GM23338 (cell line): ENCODE measurements around the gene SLC38A10. TPM values are rescaled to one million over a fixed set of nuclear protein-coding genes. Genes with fewer than 3 reads are reported as not detected.

ENCODE experiments used
- ATAC-seq: fragments of 200-7000 bp; cut with Tn5 transposase; 3 replicates; pipeline ENCODE4 v1.9.1; 2020
- DNase-seq: peaks from one replicate; pipeline ENCODE4 v3.0.0-alpha.2; 2015; ENCODE audit warnings: low spot score
- H2AFZ ChIP-seq: fragments of 200-600 bp; sonication (generic); 2 replicates; pipeline ENCODE4 v1.8.0; 2016; ENCODE audit warnings: antibody characterized with exemption, mild to moderate bottlenecking, moderate library complexity
- H3F3A ChIP-seq: fragments of 200-600 bp; sonication (generic); replicated peaks from 2 replicates; pipeline ENCODE4 v1.8.0; 2017; ENCODE audit warnings: antibody characterized with exemption, mixed run types, low read depth
- H3K27ac ChIP-seq: fragments of 200-600 bp; sonication (generic); 2 replicates; pipeline ENCODE4 v1.6.1; 2016; ENCODE audit warnings: low read depth
- H3K27me3 ChIP-seq: fragments of 200-600 bp; sonication (generic); 2 replicates; pipeline ENCODE4 v1.8.0; 2016; ENCODE audit warnings: mild to moderate bottlenecking, mixed run types, moderate library complexity; ENCODE audit not compliant: insufficient read depth
- H3K36me3 ChIP-seq: fragments of 200-600 bp; sonication (generic); 2 replicates; pipeline ENCODE4 v1.8.0; 2016; ENCODE audit warnings: mild to moderate bottlenecking; ENCODE audit not compliant: insufficient read depth
- H3K4me1 ChIP-seq: fragments of 200-600 bp; sonication (generic); 2 replicates; pipeline ENCODE4 v1.8.0; 2016; ENCODE audit warnings: mild to moderate bottlenecking, moderate library complexity; ENCODE audit not compliant: insufficient read depth
- H3K4me2 ChIP-seq: fragments of 200-600 bp; sonication (generic); 2 replicates; pipeline ENCODE4 v1.7.1; 2017; ENCODE audit warnings: mixed run types
- H3K4me3 ChIP-seq: fragments of 200-600 bp; sonication (generic); 2 replicates; pipeline ENCODE4 v1.6.1; 2016; ENCODE audit warnings: mixed run types
- H3K79me2 ChIP-seq: fragments of 200-600 bp; sonication (generic); replicated peaks from 2 replicates; pipeline ENCODE4 v1.8.0; 2017; ENCODE audit warnings: mild to moderate bottlenecking; ENCODE audit not compliant: insufficient read depth
- H3K9me2 ChIP-seq: fragments of 200-600 bp; sonication (generic); 2 replicates; pipeline ENCODE4 v1.8.0; 2017; ENCODE audit not compliant: insufficient read depth
- H4K20me1 ChIP-seq: fragments of 200-600 bp; sonication (generic); replicated peaks from 2 replicates; pipeline ENCODE4 v1.8.0; 2017; ENCODE audit warnings: mild to moderate bottlenecking; ENCODE audit not compliant: insufficient read depth
- H3K27ac Mint-ChIP-seq: 2 replicates; pipeline ENCODE4 v1.8.0; 2020; ENCODE audit warnings: inconsistent platforms, mild to moderate bottlenecking, moderate library complexity, mixed read lengths
- H3K27me3 Mint-ChIP-seq: 3 replicates; pipeline ENCODE4 v1.8.0; 2022; ENCODE audit warnings: low read depth, mild to moderate bottlenecking, moderate library complexity, mixed read lengths, inconsistent platforms; ENCODE audit not compliant: insufficient read depth, poor library complexity
- H3K36me3 Mint-ChIP-seq: 3 replicates; pipeline ENCODE4 v1.8.0; 2021; ENCODE audit warnings: low read depth, mild to moderate bottlenecking, inconsistent platforms, moderate library complexity, mixed read lengths
- H3K4me1 Mint-ChIP-seq: 3 replicates; pipeline ENCODE4 v1.8.0; 2020; ENCODE audit warnings: mild to moderate bottlenecking, inconsistent platforms, mixed read lengths
- H3K4me3 Mint-ChIP-seq: 3 replicates; pipeline ENCODE4 v1.8.0; 2021; ENCODE audit warnings: moderate library complexity, mild to moderate bottlenecking, inconsistent platforms, mixed read lengths
- H3K9me3 Mint-ChIP-seq: 3 replicates; pipeline ENCODE4 v1.8.0; 2020; ENCODE audit warnings: moderate library complexity, mild to moderate bottlenecking, inconsistent platforms, mixed read lengths
- CREB1 ChIP-seq: fragments of 250-450 bp; sonication (Bioruptor Pico); IDR thresholded peaks from 2 replicates; pipeline ENCODE4 v1.5.0; 2020; ENCODE audit warnings: low read depth, mild to moderate bottlenecking, moderate library complexity
- EZH2 ChIP-seq: fragments of 200-600 bp; sonication (generic); IDR thresholded peaks from one replicate; pipeline ENCODE4 v1.8.0; 2017; ENCODE audit warnings: antibody characterized with exemption, mild to moderate bottlenecking, low read depth; ENCODE audit not compliant: unreplicated experiment
- EZH2phosphoT487 ChIP-seq: fragments of 200-600 bp; sonication (generic); IDR thresholded peaks from one replicate; pipeline ENCODE4 v1.8.1; 2018; ENCODE audit warnings: antibody characterized with exemption; ENCODE audit not compliant: unreplicated experiment
- JUNB ChIP-seq: IDR thresholded peaks from one replicate; pipeline ENCODE4 v1.6.1; 2016; ENCODE audit warnings: antibody characterized with exemption; ENCODE audit not compliant: unreplicated experiment
- NANOG ChIP-seq: IDR thresholded peaks from 2 replicates; pipeline ENCODE4 v1.6.1; 2016; ENCODE audit warnings: antibody characterized with exemption, borderline replicate concordance
- POLR2AphosphoS5 ChIP-seq: IDR thresholded peaks from 2 replicates; pipeline ENCODE4 v1.6.1; 2016; ENCODE audit warnings: antibody characterized with exemption, low read depth
- STAT1 ChIP-seq: IDR thresholded peaks from one replicate; pipeline ENCODE4 v1.6.1; 2016; ENCODE audit warnings: antibody characterized with exemption; ENCODE audit not compliant: unreplicated experiment
- ZNF114 ChIP-seq: fragments of 250-450 bp; sonication (Bioruptor Pico); IDR thresholded peaks from 2 replicates; pipeline ENCODE4 v1.5.0; 2020; ENCODE audit warnings: mild to moderate bottlenecking, moderate library complexity
- ZNF331 ChIP-seq: fragments of 250-450 bp; sonication (Bioruptor Pico); IDR thresholded peaks from 2 replicates; pipeline ENCODE4 v1.5.0; 2020; ENCODE audit warnings: low read depth, mild to moderate bottlenecking, moderate library complexity
- polyA plus RNA-seq: library from polyadenylated mRNA; unstranded; fragments of >200 nt; fragmentation: Nextera tagmentation; extraction: Ambion mirVana; gene quantifications from 2 replicates; pipeline ENCODE4 v1.2.1, GENCODE V29; 2016
- total RNA-seq: library from RNA; depleted of rRNA; stranded (reverse); fragments of >200 nt; shearing (Covaris generic); gene quantifications from 2 replicates; pipeline ENCODE4 v1.2.3, GENCODE V29; 2014
- TF ChIP-seq, protein P1 (sequence below): IDR thresholded peaks from 2 replicates; pipeline ENCODE4 v1.6.1; 2016; ENCODE audit warnings: antibody characterized with exemption
- TF ChIP-seq, protein P2 (sequence below): IDR thresholded peaks from one replicate; pipeline ENCODE4 v1.6.1; 2018; ENCODE audit warnings: antibody characterized with exemption; ENCODE audit not compliant: unreplicated experiment
- TF ChIP-seq, protein P3 (sequence below), 2 experiments: fragments of 200-600 bp in 1 of 2; sonication (generic) in 1 of 2; conservative IDR thresholded peaks; 2 replicates each; pipeline versions ENCODE4 v1.5.1 to v1.6.1; 2016 to 2017; ENCODE audit warnings: antibody characterized with exemption in 2 of 2, low read depth in 2 of 2, mild to moderate bottlenecking in 2 of 2, moderate library complexity in 1 of 2
- TF ChIP-seq, protein P4 (sequence below): fragments of 250-450 bp; sonication (Bioruptor Pico); IDR thresholded peaks from 2 replicates; pipeline ENCODE4 v1.5.0; 2020; ENCODE audit warnings: mild to moderate bottlenecking, moderate library complexity

The SLC38A10 gene
- total and polyA plus RNA-seq, 2 experiments from 2014 or later = 17.1 to 55.8 TPM

DNA sequence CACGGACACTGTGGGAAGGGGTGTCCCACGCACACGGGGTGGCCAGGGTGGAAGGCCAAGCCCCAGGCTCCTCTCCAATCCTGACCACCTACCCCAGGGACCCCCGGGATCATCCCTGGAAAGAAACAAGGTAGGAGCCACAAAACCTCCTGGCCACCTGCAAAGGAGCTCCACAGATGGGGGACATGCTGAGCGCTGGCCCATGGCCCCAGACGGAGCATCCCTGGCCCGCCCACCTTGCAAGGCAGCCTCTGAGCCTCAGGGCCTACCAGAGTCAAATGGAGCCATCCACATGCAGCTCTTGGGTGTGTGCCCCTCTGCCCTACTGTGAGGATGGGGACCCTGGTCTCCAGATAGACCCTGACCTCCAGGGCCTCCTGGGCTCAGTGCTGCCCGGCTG lies 16.3 kb downstream of the SLC38A10 start:
- no peaks in the 10 kb centered on the region for H3K9me2 ChIP-seq
- Mint-ChIP-seq H3K27ac (no peak overlapping the region), H3K4me3 (no peak overlapping the region), H3K4me1 (no peaks in the 10 kb centered on the region), H3K9me3 (no peaks in the 10 kb centered on the region), H3K27me3 (peaks cover 4% of the 10 kb centered on the region), H3K36me3 (peaks cover 10% of the 10 kb centered on the region)
- no peaks in the 10 kb centered on the region; the same call in 1 of the 2 replicates for H4K20me1 ChIP-seq
- no peaks in the 10 kb centered on the region for H3K4me1 ChIP-seq
- DNase-seq (no peak), ATAC-seq (no peak)
- TF ChIP-seq STAT1 = no peak
- TF ChIP-seq, protein P1, sequence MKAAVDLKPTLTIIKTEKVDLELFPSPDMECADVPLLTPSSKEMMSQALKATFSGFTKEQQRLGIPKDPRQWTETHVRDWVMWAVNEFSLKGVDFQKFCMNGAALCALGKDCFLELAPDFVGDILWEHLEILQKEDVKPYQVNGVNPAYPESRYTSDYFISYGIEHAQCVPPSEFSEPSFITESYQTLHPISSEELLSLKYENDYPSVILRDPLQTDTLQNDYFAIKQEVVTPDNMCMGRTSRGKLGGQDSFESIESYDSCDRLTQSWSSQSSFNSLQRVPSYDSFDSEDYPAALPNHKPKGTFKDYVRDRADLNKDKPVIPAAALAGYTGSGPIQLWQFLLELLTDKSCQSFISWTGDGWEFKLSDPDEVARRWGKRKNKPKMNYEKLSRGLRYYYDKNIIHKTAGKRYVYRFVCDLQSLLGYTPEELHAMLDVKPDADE = no peak
- no peak for TF ChIP-seq CREB1 (CRISPR knock-in tag)
- TF ChIP-seq, protein P2, sequence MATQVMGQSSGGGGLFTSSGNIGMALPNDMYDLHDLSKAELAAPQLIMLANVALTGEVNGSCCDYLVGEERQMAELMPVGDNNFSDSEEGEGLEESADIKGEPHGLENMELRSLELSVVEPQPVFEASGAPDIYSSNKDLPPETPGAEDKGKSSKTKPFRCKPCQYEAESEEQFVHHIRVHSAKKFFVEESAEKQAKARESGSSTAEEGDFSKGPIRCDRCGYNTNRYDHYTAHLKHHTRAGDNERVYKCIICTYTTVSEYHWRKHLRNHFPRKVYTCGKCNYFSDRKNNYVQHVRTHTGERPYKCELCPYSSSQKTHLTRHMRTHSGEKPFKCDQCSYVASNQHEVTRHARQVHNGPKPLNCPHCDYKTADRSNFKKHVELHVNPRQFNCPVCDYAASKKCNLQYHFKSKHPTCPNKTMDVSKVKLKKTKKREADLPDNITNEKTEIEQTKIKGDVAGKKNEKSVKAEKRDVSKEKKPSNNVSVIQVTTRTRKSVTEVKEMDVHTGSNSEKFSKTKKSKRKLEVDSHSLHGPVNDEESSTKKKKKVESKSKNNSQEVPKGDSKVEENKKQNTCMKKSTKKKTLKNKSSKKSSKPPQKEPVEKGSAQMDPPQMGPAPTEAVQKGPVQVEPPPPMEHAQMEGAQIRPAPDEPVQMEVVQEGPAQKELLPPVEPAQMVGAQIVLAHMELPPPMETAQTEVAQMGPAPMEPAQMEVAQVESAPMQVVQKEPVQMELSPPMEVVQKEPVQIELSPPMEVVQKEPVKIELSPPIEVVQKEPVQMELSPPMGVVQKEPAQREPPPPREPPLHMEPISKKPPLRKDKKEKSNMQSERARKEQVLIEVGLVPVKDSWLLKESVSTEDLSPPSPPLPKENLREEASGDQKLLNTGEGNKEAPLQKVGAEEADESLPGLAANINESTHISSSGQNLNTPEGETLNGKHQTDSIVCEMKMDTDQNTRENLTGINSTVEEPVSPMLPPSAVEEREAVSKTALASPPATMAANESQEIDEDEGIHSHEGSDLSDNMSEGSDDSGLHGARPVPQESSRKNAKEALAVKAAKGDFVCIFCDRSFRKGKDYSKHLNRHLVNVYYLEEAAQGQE = no peak
- no peak for TF ChIP-seq ZNF331 (CRISPR knock-in tag)
- no peak for TF ChIP-seq JUNB
- TF ChIP-seq POLR2AphosphoS5 = no peak
- TF ChIP-seq, protein P3, sequence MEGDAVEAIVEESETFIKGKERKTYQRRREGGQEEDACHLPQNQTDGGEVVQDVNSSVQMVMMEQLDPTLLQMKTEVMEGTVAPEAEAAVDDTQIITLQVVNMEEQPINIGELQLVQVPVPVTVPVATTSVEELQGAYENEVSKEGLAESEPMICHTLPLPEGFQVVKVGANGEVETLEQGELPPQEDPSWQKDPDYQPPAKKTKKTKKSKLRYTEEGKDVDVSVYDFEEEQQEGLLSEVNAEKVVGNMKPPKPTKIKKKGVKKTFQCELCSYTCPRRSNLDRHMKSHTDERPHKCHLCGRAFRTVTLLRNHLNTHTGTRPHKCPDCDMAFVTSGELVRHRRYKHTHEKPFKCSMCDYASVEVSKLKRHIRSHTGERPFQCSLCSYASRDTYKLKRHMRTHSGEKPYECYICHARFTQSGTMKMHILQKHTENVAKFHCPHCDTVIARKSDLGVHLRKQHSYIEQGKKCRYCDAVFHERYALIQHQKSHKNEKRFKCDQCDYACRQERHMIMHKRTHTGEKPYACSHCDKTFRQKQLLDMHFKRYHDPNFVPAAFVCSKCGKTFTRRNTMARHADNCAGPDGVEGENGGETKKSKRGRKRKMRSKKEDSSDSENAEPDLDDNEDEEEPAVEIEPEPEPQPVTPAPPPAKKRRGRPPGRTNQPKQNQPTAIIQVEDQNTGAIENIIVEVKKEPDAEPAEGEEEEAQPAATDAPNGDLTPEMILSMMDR (conservative IDR thresholded peaks at IDR 0.05; ENCODE audit: low read depth in 2 of 2) = no peak
- no peak for TF ChIP-seq ZNF114 (CRISPR knock-in tag)
- TF ChIP-seq, protein P4, sequence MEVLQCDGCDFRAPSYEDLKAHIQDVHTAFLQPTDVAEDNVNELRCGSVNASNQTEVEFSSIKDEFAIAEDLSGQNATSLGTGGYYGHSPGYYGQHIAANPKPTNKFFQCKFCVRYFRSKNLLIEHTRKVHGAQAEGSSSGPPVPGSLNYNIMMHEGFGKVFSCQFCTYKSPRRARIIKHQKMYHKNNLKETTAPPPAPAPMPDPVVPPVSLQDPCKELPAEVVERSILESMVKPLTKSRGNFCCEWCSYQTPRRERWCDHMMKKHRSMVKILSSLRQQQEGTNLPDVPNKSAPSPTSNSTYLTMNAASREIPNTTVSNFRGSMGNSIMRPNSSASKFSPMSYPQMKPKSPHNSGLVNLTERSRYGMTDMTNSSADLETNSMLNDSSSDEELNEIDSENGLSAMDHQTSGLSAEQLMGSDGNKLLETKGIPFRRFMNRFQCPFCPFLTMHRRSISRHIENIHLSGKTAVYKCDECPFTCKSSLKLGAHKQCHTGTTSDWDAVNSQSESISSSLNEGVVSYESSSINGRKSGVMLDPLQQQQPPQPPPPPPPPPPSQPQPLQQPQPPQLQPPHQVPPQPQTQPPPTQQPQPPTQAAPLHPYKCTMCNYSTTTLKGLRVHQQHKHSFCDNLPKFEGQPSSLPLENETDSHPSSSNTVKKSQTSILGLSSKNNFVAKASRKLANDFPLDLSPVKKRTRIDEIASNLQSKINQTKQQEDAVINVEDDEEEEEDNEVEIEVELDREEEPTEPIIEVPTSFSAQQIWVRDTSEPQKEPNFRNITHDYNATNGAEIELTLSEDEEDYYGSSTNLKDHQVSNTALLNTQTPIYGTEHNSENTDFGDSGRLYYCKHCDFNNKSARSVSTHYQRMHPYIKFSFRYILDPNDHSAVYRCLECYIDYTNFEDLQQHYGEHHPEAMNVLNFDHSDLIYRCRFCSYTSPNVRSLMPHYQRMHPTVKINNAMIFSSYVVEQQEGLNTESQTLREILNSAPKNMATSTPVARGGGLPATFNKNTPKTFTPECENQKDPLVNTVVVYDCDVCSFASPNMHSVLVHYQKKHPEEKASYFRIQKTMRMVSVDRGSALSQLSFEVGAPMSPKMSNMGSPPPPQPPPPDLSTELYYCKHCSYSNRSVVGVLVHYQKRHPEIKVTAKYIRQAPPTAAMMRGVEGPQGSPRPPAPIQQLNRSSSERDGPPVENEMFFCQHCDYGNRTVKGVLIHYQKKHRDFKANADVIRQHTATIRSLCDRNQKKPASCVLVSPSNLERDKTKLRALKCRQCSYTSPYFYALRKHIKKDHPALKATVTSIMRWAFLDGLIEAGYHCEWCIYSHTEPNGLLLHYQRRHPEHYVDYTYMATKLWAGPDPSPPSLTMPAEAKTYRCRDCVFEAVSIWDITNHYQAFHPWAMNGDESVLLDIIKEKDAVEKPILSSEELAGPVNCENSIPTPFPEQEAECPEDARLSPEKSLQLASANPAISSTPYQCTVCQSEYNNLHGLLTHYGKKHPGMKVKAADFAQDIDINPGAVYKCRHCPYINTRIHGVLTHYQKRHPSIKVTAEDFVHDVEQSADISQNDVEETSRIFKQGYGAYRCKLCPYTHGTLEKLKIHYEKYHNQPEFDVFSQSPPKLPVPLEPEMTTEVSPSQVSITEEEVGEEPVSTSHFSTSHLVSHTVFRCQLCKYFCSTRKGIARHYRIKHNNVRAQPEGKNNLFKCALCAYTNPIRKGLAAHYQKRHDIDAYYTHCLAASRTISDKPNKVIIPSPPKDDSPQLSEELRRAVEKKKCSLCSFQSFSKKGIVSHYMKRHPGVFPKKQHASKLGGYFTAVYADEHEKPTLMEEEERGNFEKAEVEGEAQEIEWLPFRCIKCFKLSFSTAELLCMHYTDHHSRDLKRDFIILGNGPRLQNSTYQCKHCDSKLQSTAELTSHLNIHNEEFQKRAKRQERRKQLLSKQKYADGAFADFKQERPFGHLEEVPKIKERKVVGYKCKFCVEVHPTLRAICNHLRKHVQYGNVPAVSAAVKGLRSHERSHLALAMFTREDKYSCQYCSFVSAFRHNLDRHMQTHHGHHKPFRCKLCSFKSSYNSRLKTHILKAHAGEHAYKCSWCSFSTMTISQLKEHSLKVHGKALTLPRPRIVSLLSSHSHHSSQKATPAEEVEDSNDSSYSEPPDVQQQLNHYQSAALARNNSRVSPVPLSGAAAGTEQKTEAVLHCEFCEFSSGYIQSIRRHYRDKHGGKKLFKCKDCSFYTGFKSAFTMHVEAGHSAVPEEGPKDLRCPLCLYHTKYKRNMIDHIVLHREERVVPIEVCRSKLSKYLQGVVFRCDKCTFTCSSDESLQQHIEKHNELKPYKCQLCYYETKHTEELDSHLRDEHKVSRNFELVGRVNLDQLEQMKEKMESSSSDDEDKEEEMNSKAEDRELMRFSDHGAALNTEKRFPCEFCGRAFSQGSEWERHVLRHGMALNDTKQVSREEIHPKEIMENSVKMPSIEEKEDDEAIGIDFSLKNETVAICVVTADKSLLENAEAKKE (CRISPR knock-in tag) = no peak
- TF ChIP-seq NANOG = no peak
- TF ChIP-seq EZH2 = no peak
- TF ChIP-seq EZH2phosphoT487 = no peak
- no peak overlapping the region for H3K27ac ChIP-seq
- H3K36me3 ChIP-seq = no peaks in the 10 kb centered on the region
- no peak overlapping the region for H3K4me2 ChIP-seq
- H3K79me2 ChIP-seq = no peaks in the 10 kb centered on the region
- H3F3A ChIP-seq = no peaks in the 10 kb centered on the region
- H3K27me3 ChIP-seq = no peaks in the 10 kb centered on the region
- H2AFZ ChIP-seq = no peak overlapping the region
- H3K4me3 ChIP-seq = no peak overlapping the region
